Measurements from ENCODE around the gene GDA. TPM values are rescaled to one million over a fixed set of nuclear protein-coding genes. Genes with fewer than 3 reads are reported as not detected.
"Not testable (repeated sequence)": the region's sequence is repeated elsewhere in the genome, so short reads cannot be mapped to it uniquely, and the experiment has no call there.

Gene GDA
- total RNA-seq, 1 donor from 2014 or later: 0.18 TPM

GRCh38 chr9:72268961-72269360, 119.7 kb downstream of the GDA start:
- Mint-ChIP-seq H3K4me1 (no peaks in the 10 kb centered on the region), H3K36me3 (ENCODE audit: low read depth) (no peaks in the 10 kb centered on the region), H3K9me3 (no peaks in the 10 kb centered on the region), H3K27me3 (peaks cover 3% of the 10 kb centered on the region), H3K4me3 (no peak overlapping the region), H3K27ac (no peak overlapping the region)
- ATAC-seq (ENCODE audit: low read depth) (no peak), DNase-seq (no peak)
- CTCF ChIA-PET: interaction anchor here (7.4 kb wide), 1 partner anchor 229 kb away, joined by 103 read pairs; no protein-coding TSS in a partner anchor
- intact Hi-C loops (cut with micrococcal nuclease): no loop called here
- no peak for TF ChIP-seq CTCF (IDR thresholded peaks at IDR 0.05)
- POLR2A ChIA-PET: no interaction called here

GRCh38 chr9:72270359-72270758, 121.1 kb downstream of the GDA start:
- H3K36me3 Mint-ChIP-seq (ENCODE audit: low read depth); ATAC-seq (ENCODE audit: low read depth); POLR2A ChIA-PET; H3K27ac Mint-ChIP-seq; DNase-seq; H3K4me3 Mint-ChIP-seq; H3K4me1 Mint-ChIP-seq; H3K9me3 Mint-ChIP-seq; H3K27me3 Mint-ChIP-seq: not testable (repeated sequence)
- CTCF ChIA-PET: interaction anchor here (1.5 to 7.4 kb wide), 3 partner anchors 9 to 234 kb away, joined by 7 to 103 read pairs (median 8); no protein-coding TSS in a partner anchor
- intact Hi-C loops (cut with micrococcal nuclease): loop anchor here (5.0 kb wide), 1 partner anchor 1628 kb away; no protein-coding TSS in a partner anchor

- Mint-ChIP-seq H3K27me3 (peaks cover 3% of the 10 kb centered on the region), H3K4me1 (no peaks in the 10 kb centered on the region)
Measured at GRCh38 chr9:72271613-72272478, 122.6 kb downstream of the GDA start.

GRCh38 chr9:72274441-72274840, 125.2 kb downstream of the GDA start:
- Mint-ChIP-seq H3K36me3 (ENCODE audit: low read depth) (no peaks in the 10 kb centered on the region), H3K4me3 (no peak overlapping the region), H3K4me1 (no peaks in the 10 kb centered on the region), H3K27me3 (peaks cover 3% of the 10 kb centered on the region), H3K27ac (no peak overlapping the region), H3K9me3 (no peaks in the 10 kb centered on the region)
- no peak for TF ChIP-seq CTCF (IDR thresholded peaks at IDR 0.05)
- CTCF ChIA-PET: interaction anchor here (0.8 to 7.4 kb wide), 2 partner anchors 235 to 316 kb away, joined by 3 to 103 read pairs; no protein-coding TSS in a partner anchor
- DNase-seq: no peak
- intact Hi-C loops (cut with micrococcal nuclease): loop anchor here (5.0 kb wide), 1 partner anchor 1632 kb away; no protein-coding TSS in a partner anchor
- ATAC-seq (ENCODE audit: low read depth): no peak
- POLR2A ChIA-PET: no interaction called here

More at GRCh38 chr9:72271613-72272478, 122.6 kb downstream of the GDA start:
- ATAC-seq (ENCODE audit: low read depth): peak; percentile 62
- H3K4me3 Mint-ChIP-seq: no peak overlapping the region
- no peak overlapping the region for H3K27ac Mint-ChIP-seq
- ChIA-PET POLR2A (interaction anchor here (1.2 kb wide), 1 partner anchor 233 kb away, joined by 3 read pairs; no protein-coding TSS in a partner anchor), CTCF (interaction anchor here (0.6 to 7.4 kb wide), 16 partner anchors 9 to 1631 kb away, joined by 3 to 103 read pairs (median 4); no protein-coding TSS in a partner anchor)
- TF ChIP-seq CTCF (IDR thresholded peaks at IDR 0.05): no peak
- no peak for DNase-seq
- intact Hi-C loops (cut with micrococcal nuclease): loop anchor here (1.0 to 5.0 kb wide), 6 partner anchors 69 to 1630 kb away; no protein-coding TSS in a partner anchor
- H3K9me3 Mint-ChIP-seq: no peaks in the 10 kb centered on the region
- no peaks in the 10 kb centered on the region for H3K36me3 Mint-ChIP-seq (ENCODE audit: low read depth)

GRCh38 chr9:72274916-72275315, 125.7 kb downstream of the GDA start:
- H3K4me1 Mint-ChIP-seq: no peaks in the 10 kb centered on the region
- no peak for DNase-seq
- H3K27ac Mint-ChIP-seq: no peak overlapping the region
- no peak for TF ChIP-seq CTCF (IDR thresholded peaks at IDR 0.05)
- no peaks in the 10 kb centered on the region for H3K36me3 Mint-ChIP-seq (ENCODE audit: low read depth)
- ChIA-PET POLR2A (no interaction called here), CTCF (interaction anchor here (7.4 kb wide), 1 partner anchor 235 kb away, joined by 103 read pairs; no protein-coding TSS in a partner anchor)
- intact Hi-C loops (cut with micrococcal nuclease): loop anchor here (5.0 kb wide), 1 partner anchor 1633 kb away; no protein-coding TSS in a partner anchor
- no peak overlapping the region for H3K4me3 Mint-ChIP-seq
- peaks cover 3% of the 10 kb centered on the region for H3K27me3 Mint-ChIP-seq
- ATAC-seq (ENCODE audit: low read depth): no peak
- no peaks in the 10 kb centered on the region for H3K9me3 Mint-ChIP-seq
